Adipocyte (in vitro differentiated cells): ENCODE results near the gene WASL.
"Not testable (repeated sequence)": the region's sequence is repeated elsewhere in the genome, so short reads cannot be mapped to it uniquely, and the experiment has no call there.

Experiments used
- DNase-seq: peaks from one replicate; pipeline ENCODE4 v3.0.0-alpha.2; 2015; ENCODE audit warnings: low read depth
- H3K27me3 ChIP-seq: replicated peaks from 2 replicates; pipeline ENCODE4 v1.7.0; 2013; ENCODE audit warnings: mild to moderate bottlenecking, low read length, moderate library complexity; ENCODE audit not compliant: control insufficient read depth, insufficient read depth
- H3K36me3 ChIP-seq: 2 replicates; pipeline ENCODE4 v1.7.0; 2013; ENCODE audit warnings: low read length, mild to moderate bottlenecking, moderate library complexity; ENCODE audit not compliant: control insufficient read depth, insufficient read depth, severe bottlenecking
- H3K4me1 ChIP-seq: 2 replicates; pipeline ENCODE4 v1.7.0; 2013; ENCODE audit warnings: mild to moderate bottlenecking, low read length, moderate library complexity; ENCODE audit not compliant: control insufficient read depth, insufficient read depth
- H3K4me3 ChIP-seq: 2 replicates; pipeline ENCODE4 v1.7.0; 2013; ENCODE audit warnings: mild to moderate bottlenecking, low read length, moderate library complexity
- H3K9ac ChIP-seq: 2 replicates; pipeline ENCODE4 v1.7.0; 2013; ENCODE audit warnings: mild to moderate bottlenecking, low read length, moderate library complexity
- H3K9me3 ChIP-seq: 2 replicates; pipeline ENCODE4 v1.7.0; 2013; ENCODE audit warnings: mild to moderate bottlenecking, low read length, moderate library complexity; ENCODE audit not compliant: control insufficient read depth

The WASL gene

DNA sequence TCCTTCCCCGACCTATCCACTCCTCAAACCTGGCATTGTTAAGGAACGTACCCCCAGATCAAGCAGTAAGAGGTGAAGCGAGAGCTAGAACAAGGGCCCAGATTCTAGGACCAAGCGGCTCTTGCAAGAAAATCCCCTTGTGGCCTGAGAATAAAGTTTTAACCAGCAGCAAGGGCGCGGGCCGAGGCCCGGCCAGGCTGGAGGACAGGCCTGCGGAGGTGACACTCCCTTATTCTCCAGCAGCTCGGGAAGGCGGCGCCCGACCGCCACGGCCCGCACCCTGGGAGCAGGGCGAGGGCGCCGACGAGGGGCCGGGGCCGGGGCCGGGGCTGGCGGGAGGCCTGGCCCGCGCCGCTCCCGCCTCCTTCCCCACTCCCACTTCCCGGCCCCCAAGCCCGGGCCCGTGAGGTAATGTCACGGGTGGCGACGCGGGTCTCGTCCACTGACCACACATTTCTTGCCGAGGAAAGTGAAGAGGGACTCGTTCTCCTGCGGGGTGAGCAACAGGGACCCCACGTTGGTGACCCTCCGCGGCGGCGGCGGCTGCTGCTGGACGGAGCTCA, 551 bp downstream of the WASL start:
- DNase-seq = peak; percentile 72
- Histone ChIP-seq H3K36me3 (no peaks in the 10 kb centered on the region), H3K4me1 (peaks cover 39% of the 10 kb centered on the region), H3K4me3 (peak overlapping the region; percentile 99), H3K9me3 (no peaks in the 10 kb centered on the region), H3K9ac (peak overlapping the region; percentile 98), H3K27me3 (no peaks in the 10 kb centered on the region)

DNA sequence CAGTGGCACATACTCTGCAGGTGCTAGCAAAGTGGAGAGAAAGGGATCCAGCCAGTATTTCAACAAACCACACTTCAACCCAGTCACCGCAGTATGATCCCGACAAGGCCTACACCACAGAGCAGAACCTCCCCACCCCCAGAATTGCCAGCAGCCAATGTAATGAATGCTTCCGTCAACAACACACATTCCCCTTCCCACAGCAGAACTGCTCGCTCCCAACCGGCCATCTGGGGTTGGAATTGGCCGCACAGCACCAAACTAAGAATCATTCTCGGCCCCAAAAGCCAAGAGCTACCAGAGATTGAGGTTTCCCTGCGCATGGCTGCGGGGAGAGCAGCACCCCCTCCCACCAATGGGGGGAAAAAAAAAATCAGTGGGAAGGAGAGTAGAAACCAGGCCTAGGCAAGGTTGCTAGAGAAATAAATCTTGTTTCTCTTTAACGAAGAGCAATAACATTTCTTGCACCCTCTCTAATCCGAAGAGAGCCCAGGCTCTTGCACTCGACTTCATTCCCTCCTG, 1.1 kb downstream of the WASL start:
- H3K9me3 ChIP-seq = no peaks in the 10 kb centered on the region
- peak overlapping the region; percentile 98 for H3K9ac ChIP-seq
- peak overlapping the region; percentile 99 for H3K4me3 ChIP-seq
- DNase-seq = peak; percentile 86
- peaks cover 39% of the 10 kb centered on the region for H3K4me1 ChIP-seq
- no peaks in the 10 kb centered on the region for H3K27me3 ChIP-seq
- no peaks in the 10 kb centered on the region for H3K36me3 ChIP-seq

DNA sequence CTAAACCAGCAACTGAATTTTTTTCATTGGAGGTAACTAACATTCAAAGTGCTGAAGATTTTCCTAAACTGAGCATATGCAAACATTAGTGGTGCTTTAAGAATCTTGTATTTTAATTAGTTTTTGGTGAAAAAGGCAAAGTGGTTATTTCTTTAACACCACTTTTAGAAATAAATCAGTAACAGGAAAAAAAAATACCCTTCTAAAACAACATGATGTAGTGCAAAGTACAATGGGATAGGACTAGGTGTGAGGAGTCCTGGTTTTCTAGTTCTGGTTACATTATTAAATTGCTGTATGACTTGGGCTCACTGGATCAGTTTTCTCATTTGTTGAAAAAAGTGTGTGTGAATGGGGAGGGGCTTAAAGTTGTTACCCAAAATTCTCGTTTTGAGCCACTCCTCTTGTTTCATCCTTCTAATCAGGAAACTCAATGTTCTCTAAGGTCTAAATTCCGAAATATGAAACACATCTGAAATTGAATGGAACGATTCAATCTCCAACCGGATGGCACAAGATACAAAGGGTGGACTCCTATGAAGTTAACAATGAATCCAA, 1.8 kb downstream of the WASL start:
- Histone ChIP-seq H3K27me3 (no peaks in the 10 kb centered on the region), H3K36me3 (no peaks in the 10 kb centered on the region), H3K9me3 (no peaks in the 10 kb centered on the region), H3K4me3 (peak overlapping the region; percentile 99), H3K9ac (peak overlapping the region; percentile 98), H3K4me1 (peaks cover 41% of the 10 kb centered on the region)
- DNase-seq = peak; percentile 31

DNA sequence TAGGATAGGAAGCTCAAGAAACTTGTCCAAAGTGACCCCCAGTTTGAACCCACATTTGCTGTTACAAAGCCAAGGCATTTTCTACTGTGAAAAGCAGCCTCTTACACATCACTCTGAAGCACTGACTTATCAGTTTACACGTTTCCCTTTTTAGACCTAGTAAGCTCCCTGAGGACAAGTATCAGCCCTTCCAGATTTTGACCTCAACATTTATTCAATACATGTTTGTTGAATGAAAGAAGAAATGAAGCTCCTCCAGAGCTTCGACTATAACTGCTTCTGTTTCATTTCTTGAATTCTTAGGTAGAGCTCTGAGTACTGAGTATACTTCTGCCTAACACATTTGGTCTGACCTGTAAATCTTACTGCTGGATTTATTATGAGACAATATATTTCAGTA, 2.7 kb downstream of the WASL start:
- Histone ChIP-seq H3K4me3 (peak overlapping the region; percentile 99), H3K36me3 (no peaks in the 10 kb centered on the region), H3K4me1 (peaks cover 43% of the 10 kb centered on the region), H3K27me3 (no peaks in the 10 kb centered on the region), H3K9me3 (no peaks in the 10 kb centered on the region), H3K9ac (no peak overlapping the region)
- no peak for DNase-seq

DNA sequence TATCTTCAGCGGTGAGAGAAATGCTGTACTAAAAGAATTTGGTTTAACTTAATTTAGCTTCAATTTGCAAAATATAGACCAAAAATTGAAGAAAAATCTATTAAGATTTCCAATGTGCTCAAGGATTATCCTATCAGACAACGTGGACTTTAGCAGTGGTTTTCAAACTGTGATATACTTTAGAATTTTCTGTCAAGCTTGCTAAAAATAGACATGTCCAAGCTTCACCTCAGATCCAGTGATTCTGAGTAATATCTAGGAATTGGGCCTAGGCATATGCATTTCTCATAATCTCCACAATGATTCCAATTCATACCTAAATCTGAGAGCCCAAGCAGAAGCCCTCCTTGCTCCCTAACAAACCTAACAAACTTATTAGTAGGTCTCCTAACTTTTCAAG, 3.4 kb downstream of the WASL start:
- no peak overlapping the region for H3K9ac ChIP-seq
- H3K4me1 ChIP-seq = peaks cover 46% of the 10 kb centered on the region
- no peaks in the 10 kb centered on the region for H3K27me3 ChIP-seq
- no peaks in the 10 kb centered on the region for H3K36me3 ChIP-seq
- no peak for DNase-seq
- no peaks in the 10 kb centered on the region for H3K9me3 ChIP-seq
- peak overlapping the region; percentile 99 for H3K4me3 ChIP-seq

DNA sequence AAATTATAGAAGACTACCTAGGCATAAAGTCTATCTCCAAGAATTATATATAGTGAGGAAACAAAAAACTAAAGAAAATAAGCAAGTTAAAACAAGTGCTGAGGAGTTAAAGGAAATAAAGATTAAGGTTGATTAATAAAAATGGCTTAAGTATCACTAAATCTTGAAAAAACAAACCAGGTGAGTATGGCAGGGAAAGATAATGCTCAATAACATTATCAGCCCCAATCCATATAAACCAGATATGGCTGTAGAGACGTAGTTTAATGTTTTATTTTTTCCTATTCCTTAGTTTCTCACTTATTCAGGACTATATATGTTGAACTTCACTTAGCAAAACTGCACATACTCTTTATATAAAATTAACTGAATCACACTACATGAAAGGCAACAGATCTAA, 4.4 kb downstream of the WASL start:
- Histone ChIP-seq H3K4me1 (peaks cover 37% of the 10 kb centered on the region), H3K4me3 (no peak overlapping the region), H3K9ac (no peak overlapping the region), H3K9me3 (no peaks in the 10 kb centered on the region), H3K27me3 (no peaks in the 10 kb centered on the region), H3K36me3 (no peaks in the 10 kb centered on the region)
- no peak for DNase-seq

DNA sequence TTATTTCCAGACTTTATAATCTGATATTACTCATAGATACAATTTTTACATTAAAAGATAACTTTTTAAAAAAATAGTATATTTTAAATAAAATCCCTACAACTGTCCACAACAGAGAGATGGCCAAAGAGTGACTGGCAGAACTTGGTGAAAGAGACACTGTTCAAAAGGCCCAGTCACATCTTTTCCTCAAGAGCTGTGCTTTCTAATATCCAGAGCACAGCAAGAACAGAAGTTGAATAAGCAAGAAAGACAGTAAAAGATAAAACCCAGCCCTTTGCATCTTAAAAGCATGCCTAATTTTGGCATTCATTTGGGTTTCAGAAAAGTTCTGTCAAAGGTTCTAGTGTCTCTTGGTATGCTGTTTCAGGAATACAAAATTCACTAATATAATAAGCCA, 6.9 kb downstream of the WASL start:
- no peaks in the 10 kb centered on the region for H3K9me3 ChIP-seq
- no peak for DNase-seq
- H3K27me3 ChIP-seq = no peaks in the 10 kb centered on the region
- H3K4me3 ChIP-seq = no peak overlapping the region
- H3K36me3 ChIP-seq = no peaks in the 10 kb centered on the region
- H3K4me1 ChIP-seq = peaks cover 31% of the 10 kb centered on the region
- no peak overlapping the region for H3K9ac ChIP-seq

DNA sequence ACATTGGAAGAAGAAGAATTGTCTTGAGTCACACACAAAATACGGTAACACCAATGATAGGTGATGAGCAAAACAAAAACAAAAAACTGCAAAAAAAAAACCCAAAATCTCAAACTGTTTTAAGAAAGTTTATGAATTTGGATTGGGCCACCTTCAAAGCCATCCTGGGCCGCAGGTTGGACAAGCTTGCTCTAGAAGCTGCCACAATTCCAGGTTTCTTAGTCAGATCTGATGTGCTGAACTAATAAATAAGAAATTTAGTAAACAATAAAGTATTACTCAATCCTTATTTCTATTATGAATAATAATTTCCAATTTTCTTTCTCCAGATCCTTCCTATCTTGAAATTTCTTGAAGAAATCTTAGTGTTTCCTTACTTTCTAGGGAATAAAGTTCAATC, 10.0 kb downstream of the WASL start:
- Histone ChIP-seq H3K36me3 (no peaks in the 10 kb centered on the region), H3K9ac (no peak overlapping the region), H3K4me3 (no peak overlapping the region), H3K9me3 (no peaks in the 10 kb centered on the region), H3K4me1 (peaks cover 7% of the 10 kb centered on the region), H3K27me3 (no peaks in the 10 kb centered on the region)
- DNase-seq = no peak

DNA sequence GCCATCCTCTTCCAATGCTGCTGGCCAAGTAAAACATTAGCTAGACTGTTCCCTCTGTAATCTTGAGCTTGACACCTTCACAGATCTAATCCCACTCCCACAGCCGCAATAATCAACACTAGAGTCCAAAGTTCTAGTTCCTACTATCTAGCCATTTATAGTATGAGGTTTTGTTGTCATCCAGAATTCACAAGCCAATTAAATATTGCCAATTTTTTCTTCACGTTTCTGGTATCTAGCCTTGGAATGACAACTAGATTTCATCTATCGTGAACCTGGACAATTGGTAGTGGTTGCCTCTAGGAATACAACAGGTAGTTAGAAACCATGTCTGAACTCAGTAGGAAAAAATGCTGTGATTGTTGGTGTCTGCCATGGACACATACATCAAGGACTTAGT, 10.4 kb downstream of the WASL start:
- no peak for DNase-seq
- no peak overlapping the region for H3K9ac ChIP-seq
- H3K4me1 ChIP-seq = peaks cover 7% of the 10 kb centered on the region
- no peaks in the 10 kb centered on the region for H3K9me3 ChIP-seq
- no peaks in the 10 kb centered on the region for H3K36me3 ChIP-seq
- no peaks in the 10 kb centered on the region for H3K27me3 ChIP-seq
- H3K4me3 ChIP-seq = no peak overlapping the region

DNA sequence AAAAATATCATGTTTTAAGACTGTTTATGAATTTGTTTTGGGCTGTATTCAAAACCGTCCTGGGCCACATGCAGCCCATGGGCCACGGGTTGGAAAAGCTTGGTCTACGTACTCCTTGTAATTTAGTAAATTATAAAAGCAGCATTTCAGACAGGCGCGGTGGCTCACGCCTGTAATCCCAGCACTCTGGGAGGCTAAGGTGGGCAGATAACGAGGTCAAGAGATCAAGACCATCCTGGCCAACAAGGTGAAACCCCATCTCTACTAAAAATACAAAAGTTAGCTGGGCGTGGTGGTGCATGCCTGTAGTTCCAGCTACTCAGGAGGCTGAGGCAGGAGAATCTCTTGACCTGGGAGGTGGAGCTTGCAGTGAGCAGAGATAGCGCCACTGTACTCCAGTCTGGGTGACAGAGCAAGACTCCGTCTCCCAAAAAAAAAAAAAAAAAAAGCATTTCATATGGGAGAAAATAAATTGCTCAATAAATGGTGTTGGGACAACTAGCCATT, 11.6 kb downstream of the WASL start:
- H3K9ac ChIP-seq, DNase-seq: not testable (repeated sequence)

DNA sequence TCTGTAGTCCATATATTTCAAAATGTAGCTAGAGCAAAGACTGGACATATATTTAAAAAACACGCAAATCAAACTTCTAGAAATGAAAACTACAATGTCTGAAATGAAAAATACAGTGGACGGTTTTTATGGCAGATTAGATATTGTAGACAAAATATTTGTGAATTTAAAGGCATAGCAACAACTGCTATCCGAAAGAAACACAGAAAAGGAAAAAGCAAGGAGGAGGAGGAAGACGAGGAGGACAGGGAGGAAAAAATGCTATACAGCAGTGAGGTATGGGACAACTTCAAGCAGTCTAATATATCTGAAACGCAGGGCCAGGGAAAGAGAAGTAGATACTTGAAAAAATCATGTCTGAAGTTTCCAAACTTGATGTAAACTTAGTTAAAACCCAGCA, 13.3 kb downstream of the WASL start:
- Histone ChIP-seq H3K4me3 (no peak overlapping the region), H3K4me1 (no peaks in the 10 kb centered on the region), H3K36me3 (no peaks in the 10 kb centered on the region), H3K9ac (no peak overlapping the region), H3K27me3 (no peaks in the 10 kb centered on the region), H3K9me3 (no peaks in the 10 kb centered on the region)
- DNase-seq = no peak

More for the DNA sequence above, 11.6 kb downstream of the WASL start:
- H3K36me3 ChIP-seq, H3K4me3 ChIP-seq, H3K4me1 ChIP-seq, H3K9me3 ChIP-seq, H3K27me3 ChIP-seq: not testable (repeated sequence)

DNA sequence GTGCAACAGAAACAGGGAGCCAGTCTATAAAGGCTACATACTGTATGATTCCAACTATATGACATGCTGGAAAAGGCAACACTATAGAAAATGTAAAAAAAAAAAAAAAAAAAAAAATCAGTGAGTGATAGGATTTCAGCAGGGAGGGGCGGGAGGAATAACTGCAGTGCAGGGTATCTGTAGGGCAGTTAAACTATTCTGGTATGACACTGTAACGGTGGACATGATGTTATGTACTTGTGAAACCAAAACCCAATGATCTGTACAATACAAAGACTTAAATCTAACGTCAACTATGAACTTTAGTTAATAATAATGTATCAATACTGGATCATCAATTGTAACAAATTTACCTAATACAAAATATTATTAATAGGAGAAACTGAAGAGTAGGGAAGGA, 14.3 kb downstream of the WASL start:
- no peak overlapping the region for H3K4me3 ChIP-seq
- H3K9ac ChIP-seq = no peak overlapping the region
- no peaks in the 10 kb centered on the region for H3K27me3 ChIP-seq
- H3K9me3 ChIP-seq = no peaks in the 10 kb centered on the region
- H3K36me3 ChIP-seq = no peaks in the 10 kb centered on the region
- no peaks in the 10 kb centered on the region for H3K4me1 ChIP-seq
- DNase-seq = no peak
